ENCODE data around the gene SCAF4.
"Not testable (repeated sequence)": the region's sequence is repeated elsewhere in the genome, so short reads cannot be mapped to it uniquely, and the experiment has no call there.

Gene SCAF4, protein sequence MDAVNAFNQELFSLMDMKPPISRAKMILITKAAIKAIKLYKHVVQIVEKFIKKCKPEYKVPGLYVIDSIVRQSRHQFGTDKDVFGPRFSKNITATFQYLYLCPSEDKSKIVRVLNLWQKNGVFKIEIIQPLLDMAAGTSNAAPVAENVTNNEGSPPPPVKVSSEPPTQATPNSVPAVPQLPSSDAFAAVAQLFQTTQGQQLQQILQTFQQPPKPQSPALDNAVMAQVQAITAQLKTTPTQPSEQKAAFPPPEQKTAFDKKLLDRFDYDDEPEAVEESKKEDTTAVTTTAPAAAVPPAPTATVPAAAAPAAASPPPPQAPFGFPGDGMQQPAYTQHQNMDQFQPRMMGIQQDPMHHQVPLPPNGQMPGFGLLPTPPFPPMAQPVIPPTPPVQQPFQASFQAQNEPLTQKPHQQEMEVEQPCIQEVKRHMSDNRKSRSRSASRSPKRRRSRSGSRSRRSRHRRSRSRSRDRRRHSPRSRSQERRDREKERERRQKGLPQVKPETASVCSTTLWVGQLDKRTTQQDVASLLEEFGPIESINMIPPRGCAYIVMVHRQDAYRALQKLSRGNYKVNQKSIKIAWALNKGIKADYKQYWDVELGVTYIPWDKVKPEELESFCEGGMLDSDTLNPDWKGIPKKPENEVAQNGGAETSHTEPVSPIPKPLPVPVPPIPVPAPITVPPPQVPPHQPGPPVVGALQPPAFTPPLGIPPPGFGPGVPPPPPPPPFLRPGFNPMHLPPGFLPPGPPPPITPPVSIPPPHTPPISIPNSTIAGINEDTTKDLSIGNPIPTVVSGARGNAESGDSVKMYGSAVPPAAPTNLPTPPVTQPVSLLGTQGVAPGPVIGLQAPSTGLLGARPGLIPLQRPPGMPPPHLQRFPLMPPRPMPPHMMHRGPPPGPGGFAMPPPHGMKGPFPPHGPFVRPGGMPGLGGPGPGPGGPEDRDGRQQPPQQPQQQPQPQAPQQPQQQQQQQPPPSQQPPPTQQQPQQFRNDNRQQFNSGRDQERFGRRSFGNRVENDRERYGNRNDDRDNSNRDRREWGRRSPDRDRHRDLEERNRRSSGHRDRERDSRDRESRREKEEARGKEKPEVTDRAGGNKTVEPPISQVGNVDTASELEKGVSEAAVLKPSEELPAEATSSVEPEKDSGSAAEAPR

DNA sequence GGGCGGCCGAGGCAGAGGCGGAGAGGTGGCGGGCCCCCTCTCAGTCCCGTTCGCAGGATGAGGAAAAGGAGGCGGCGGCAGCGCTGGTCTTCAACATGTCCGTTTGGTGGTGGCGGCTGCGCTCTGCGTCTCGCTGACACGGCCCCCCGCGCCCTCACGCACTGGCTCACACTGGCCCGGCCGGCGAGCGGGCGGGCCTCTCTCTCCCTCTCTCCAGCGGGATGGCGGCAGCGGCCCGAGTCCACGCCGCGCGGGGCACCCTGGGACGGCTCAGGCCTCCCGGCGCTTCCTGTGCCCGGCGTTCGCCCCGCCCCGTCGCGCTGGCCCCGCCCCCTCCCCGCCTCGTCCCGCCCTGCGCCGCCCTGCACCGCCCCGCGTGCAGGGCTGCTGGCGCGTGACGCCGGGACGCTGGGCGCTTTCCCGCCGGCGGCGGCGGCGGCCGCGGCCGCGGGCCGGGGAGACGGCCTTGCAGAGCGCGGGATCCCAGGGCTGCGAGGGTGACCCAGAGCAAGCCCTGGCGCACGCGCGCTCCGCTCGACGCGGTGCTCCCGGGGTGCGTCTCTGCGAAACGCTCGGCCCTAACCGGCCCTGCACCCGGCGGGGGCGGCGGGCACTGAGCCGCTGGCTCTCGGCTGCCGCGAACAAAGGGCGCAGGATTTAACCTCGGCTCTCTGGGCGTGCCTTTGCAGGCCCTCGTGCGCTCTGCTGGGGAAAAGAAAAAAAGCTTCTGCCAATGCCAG lies at the start of gene SCAF4:
TSS of gene SCAF4 (minus strand) at position 262 of the 740 bp plus-strand sequence. CDS start 426 bp downstream, outside the sequence.
- H3K4me1 Mint-ChIP-seq (ENCODE audit: low read depth) = peaks cover 9% of the 10 kb centered on the region
- H3K27ac Mint-ChIP-seq = peak within 1 kb of the TSS; percentile 83
- peak within 1 kb of the TSS; percentile 78 for H3K4me3 Mint-ChIP-seq
- no peaks in the 10 kb centered on the region for H3K27me3 Mint-ChIP-seq
- no peaks in the 10 kb centered on the region for H3K9me3 Mint-ChIP-seq (ENCODE audit: low read depth)
- H3K36me3 Mint-ChIP-seq = no peaks in the 10 kb centered on the region

DNA sequence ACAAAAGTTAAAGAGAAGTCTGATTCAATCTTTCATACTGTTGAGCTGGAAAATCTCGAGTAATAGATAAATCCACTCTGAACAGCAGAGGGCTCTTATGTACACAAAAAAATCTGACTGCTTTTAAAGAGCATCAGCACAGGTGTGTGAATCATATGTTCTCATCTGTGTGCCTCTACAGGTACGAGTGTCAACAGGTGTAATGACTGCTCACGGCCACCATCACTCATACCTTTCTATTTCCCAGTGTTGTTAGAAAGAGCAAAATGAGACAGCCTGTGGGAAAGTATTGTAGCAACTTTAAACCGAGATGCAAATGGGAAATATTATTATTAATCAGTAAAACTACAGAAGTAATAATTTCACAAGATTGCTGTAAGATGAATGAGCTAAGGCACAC lies 49.0 kb upstream of the SCAF4 start:
- Mint-ChIP-seq H3K27ac (no peak overlapping the region), H3K4me1 (ENCODE audit: low read depth) (no peaks in the 10 kb centered on the region), H3K27me3 (peaks cover 9% of the 10 kb centered on the region), H3K4me3 (no peak overlapping the region), H3K9me3 (ENCODE audit: low read depth) (no peaks in the 10 kb centered on the region), H3K36me3 (no peaks in the 10 kb centered on the region)

DNA sequence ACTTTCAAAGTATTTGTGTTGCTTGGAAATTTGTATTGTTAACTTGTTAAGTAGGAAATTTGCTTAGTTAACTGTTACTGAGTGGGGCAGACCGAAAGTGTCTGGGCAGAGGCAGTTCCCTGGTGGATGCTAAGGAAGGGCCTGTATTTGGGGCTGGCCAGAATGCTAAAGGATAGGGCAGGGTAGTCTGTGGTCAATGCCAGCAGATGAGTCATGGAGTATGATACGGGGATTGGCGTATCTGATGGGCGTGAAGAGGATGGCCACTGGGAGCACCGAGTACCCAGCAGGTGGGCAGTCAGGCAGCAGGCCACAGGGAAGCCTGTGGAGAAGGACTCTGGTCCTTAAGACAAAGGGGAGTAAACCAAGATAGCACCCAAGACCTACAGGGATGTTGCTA lies 46.6 kb upstream of the SCAF4 start:
- H3K9me3 Mint-ChIP-seq (ENCODE audit: low read depth) = no peaks in the 10 kb centered on the region
- H3K27me3 Mint-ChIP-seq = peaks cover 9% of the 10 kb centered on the region
- H3K4me3 Mint-ChIP-seq = no peak overlapping the region
- no peak overlapping the region for H3K27ac Mint-ChIP-seq
- H3K4me1 Mint-ChIP-seq (ENCODE audit: low read depth) = no peaks in the 10 kb centered on the region
- no peaks in the 10 kb centered on the region for H3K36me3 Mint-ChIP-seq

DNA sequence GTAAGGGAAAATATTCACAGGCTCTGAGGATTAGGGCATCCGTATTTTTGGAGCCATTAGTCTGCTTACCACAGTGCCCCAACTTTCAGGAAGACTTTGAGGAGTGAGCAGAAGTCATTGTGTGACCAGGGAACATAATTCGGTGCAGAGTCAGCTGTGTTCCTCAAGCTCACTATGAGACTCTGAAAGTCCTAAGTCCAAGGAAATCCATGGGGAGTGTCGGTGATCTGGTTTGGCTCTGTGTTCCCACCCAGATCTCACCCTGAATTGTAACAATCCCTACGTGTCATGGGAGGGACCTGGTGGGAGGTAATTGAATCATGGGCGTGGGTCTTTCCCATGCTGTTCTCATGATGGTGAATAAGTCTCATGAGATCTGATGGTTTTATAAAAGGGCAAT lies 45.9 kb upstream of the SCAF4 start:
- H3K27ac Mint-ChIP-seq = no peak overlapping the region

DNA sequence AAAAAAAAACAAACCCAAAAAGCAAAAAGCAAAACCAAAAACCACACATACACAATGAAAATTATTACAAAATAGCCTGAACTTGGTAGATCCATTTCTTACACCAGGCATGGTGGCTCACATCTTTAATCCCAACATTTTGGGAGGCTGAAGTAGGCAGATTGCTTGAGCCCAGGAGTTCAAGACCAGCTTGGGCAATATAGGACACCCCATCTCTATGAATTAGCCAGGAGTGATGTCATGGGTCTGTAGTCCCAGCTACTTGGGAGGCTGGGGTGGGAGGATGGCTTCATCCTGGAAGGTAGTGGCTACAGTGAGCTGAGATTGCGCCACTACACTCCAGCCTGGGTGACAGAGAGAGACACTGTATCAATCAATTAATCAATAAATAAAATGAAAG lies 42.1 kb upstream of the SCAF4 start:
- no peak overlapping the region for H3K27ac Mint-ChIP-seq
- no peaks in the 10 kb centered on the region for H3K27me3 Mint-ChIP-seq
- H3K4me3 Mint-ChIP-seq = no peak overlapping the region
- H3K9me3 Mint-ChIP-seq (ENCODE audit: low read depth) = no peaks in the 10 kb centered on the region
- no peaks in the 10 kb centered on the region for H3K4me1 Mint-ChIP-seq (ENCODE audit: low read depth)
- H3K36me3 Mint-ChIP-seq = no peaks in the 10 kb centered on the region

More for the DNA sequence above, 45.9 kb upstream of the SCAF4 start:
- H3K4me1 Mint-ChIP-seq (ENCODE audit: low read depth) = no peaks in the 10 kb centered on the region
- no peak overlapping the region for H3K4me3 Mint-ChIP-seq
- peaks cover 6% of the 10 kb centered on the region for H3K27me3 Mint-ChIP-seq
- no peaks in the 10 kb centered on the region for H3K36me3 Mint-ChIP-seq
- no peaks in the 10 kb centered on the region for H3K9me3 Mint-ChIP-seq (ENCODE audit: low read depth)

DNA sequence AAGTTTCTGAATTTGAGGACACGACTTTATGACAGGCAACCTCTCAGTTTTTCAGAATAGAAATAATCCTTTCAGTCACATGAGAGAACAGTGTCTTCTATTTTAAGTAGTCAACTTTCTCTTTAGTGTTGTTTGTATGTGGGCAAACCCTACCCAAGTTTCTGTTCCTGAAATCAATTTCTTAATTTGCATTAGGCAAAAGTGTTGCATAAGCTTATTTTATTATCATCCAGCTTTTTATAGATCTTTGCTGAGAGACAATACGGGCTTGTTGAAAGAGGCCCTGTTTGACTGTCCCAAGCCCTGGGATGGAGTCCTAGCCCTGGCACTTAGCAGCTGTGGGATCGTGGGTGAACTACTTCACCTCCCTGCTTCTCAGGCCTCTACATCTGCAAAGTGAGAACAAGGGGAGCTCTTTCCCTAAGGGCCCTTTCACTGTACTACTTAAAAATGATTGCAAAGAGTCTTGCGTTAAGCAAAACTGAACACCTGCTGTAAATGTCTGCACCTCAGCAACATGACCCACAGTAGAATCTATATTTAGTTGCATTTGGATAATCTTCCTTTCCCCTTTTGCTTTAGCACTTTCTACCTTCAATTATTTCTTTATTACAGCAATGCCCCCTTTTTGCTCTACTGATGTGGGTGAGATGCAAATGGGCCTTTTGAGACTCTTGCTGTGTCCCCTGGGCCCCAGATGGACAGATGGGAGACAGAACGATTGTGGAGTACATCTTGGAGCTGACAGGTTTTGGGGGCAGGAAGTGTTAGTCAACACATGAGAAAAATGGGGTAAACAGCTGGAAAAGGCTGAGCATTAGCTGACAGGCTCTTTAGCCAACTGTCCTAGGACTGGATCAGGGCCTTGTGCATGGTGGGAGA lies 41.0 kb upstream of the SCAF4 start:
- Mint-ChIP-seq H3K27me3 (no peaks in the 10 kb centered on the region), H3K9me3 (ENCODE audit: low read depth) (peaks cover 3% of the 10 kb centered on the region), H3K4me1 (ENCODE audit: low read depth) (no peaks in the 10 kb centered on the region), H3K4me3 (no peak overlapping the region), H3K36me3 (no peaks in the 10 kb centered on the region), H3K27ac (no peak overlapping the region)

DNA sequence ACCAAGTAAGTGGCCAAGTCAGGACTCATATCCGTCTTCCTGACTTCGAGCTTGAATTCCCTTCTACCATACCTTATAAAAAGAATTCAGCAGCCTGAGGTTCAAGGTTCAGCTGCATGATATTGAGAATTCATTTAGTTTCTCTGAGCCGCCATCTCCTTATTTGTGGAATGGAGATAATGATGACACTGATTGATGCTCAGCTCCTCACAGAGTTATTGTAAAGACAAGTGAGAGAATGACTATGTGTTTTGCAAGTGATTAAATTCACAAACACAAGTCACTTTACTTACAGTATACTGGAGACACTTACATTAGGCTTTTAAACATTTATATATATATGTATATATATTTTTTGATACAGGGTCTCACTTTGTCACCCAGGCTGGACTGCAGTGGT lies 39.8 kb upstream of the SCAF4 start:
- Mint-ChIP-seq H3K27ac (no peak overlapping the region), H3K9me3 (ENCODE audit: low read depth) (peaks cover 3% of the 10 kb centered on the region), H3K4me3 (no peak overlapping the region), H3K36me3 (no peaks in the 10 kb centered on the region), H3K4me1 (ENCODE audit: low read depth) (no peaks in the 10 kb centered on the region), H3K27me3 (no peaks in the 10 kb centered on the region)

DNA sequence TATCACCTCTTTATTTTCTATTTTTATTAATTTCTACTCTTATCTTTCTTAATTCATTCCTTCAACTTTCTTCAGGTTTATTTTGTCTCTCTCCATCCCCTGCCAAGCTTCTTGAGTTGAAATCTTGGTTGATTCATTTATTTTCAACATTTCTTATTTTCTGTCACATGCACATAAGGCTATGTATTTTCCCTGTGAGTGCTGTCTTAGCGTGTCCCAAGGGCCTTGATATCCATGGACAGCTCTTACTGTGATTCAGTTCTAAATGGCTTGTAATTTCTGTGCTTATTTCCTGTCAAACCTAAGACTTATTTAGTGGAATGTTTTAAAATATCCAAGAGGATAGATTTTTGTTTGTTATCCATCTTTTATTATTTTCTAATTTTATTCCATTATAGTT lies 36.8 kb upstream of the SCAF4 start:
- H3K36me3 Mint-ChIP-seq = no peaks in the 10 kb centered on the region
- no peaks in the 10 kb centered on the region for H3K27me3 Mint-ChIP-seq
- H3K4me1 Mint-ChIP-seq (ENCODE audit: low read depth) = no peaks in the 10 kb centered on the region
- peaks cover 3% of the 10 kb centered on the region for H3K9me3 Mint-ChIP-seq (ENCODE audit: low read depth)
- H3K4me3 Mint-ChIP-seq = no peak overlapping the region
- H3K27ac Mint-ChIP-seq = no peak overlapping the region

DNA sequence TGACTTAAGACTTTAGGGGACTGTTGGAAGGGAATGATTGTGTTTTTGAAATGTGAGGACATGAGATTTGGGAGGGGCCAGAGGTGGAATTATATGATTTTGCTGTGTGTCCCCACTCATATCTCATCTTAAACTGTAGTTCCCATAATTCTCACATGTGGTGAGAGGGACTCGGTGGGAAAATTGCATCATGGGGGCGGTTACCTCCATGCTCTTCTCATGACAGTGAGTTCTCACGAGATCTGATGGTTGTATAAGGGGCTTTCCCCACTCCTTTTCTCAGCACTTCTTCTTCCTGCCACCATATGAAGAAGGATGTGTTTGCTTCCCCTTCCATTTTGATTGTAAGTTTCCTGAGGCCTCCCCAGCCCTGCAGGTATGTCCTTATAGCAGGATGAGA lies 35.0 kb upstream of the SCAF4 start:
- H3K27ac Mint-ChIP-seq = no peak overlapping the region
- H3K27me3 Mint-ChIP-seq = peaks cover 3% of the 10 kb centered on the region
- peaks cover 3% of the 10 kb centered on the region for H3K9me3 Mint-ChIP-seq (ENCODE audit: low read depth)
- no peak overlapping the region for H3K4me3 Mint-ChIP-seq
- H3K36me3 Mint-ChIP-seq = no peaks in the 10 kb centered on the region
- H3K4me1 Mint-ChIP-seq (ENCODE audit: low read depth) = no peaks in the 10 kb centered on the region

DNA sequence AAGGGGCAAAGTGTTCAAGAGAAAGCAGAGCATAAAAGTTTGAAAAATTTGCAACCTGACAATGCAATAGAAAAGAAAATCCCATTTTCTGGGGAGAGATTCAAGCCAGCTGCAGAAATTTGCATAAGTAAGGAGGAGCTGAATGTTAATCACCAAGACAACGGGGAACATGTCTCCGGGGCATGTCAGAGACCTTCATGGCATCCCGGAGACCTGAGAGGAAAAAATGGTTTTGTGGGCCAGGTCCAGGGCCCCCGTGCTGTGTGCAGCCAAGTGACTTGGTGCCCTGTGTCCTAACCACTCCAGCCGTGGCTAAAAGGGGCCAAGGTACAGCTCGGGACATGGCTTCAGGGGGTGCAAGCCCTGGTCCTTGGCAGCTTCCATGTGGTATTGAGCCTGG lies 33.9 kb upstream of the SCAF4 start:
- H3K27me3 Mint-ChIP-seq; H3K4me1 Mint-ChIP-seq (ENCODE audit: low read depth); H3K27ac Mint-ChIP-seq; H3K4me3 Mint-ChIP-seq; H3K36me3 Mint-ChIP-seq; H3K9me3 Mint-ChIP-seq (ENCODE audit: low read depth): not testable (repeated sequence)

DNA sequence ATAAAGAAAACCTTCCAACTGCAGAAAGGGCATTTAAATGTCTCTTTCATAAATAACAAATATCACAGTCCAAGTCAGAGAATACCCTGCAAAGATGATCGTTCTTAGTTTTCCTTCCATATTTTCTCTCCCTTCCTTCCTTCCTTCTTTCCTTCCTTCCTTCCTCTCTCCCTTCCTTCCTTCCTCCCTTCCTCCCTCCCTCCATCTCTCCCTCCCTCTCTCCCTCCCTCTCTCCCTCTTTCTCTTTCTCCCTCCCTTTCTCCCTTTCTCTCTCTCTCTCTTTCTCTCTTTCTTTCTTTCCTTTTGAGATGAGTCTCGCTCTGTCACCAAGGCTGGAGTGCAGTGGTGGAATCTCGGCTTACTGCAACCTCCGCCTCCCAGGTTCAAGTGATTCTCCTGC lies 29.0 kb upstream of the SCAF4 start:
- H3K27me3 Mint-ChIP-seq = peaks cover 4% of the 10 kb centered on the region
- H3K9me3 Mint-ChIP-seq (ENCODE audit: low read depth) = no peaks in the 10 kb centered on the region
- no peak overlapping the region for H3K27ac Mint-ChIP-seq
- no peak overlapping the region for H3K4me3 Mint-ChIP-seq
- no peaks in the 10 kb centered on the region for H3K4me1 Mint-ChIP-seq (ENCODE audit: low read depth)
- H3K36me3 Mint-ChIP-seq = no peaks in the 10 kb centered on the region

DNA sequence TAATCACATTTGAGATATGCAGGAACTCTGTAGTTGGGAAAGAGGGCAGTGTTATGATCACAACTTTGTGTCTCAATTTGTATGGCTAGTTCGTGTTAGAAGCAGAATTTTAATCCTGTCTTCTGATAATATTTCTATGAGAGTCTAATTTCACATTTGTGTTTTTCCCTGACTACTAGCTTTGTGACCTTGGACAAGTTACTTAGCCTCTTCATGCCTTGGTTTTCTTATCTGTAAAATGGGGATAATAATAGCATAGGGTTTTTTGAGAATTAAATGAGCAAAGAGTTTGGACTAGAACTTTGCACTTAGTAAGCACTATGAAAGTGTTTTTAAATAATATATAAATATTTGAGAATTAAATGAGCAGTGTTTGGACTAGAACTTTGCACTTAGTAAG lies 24.9 kb upstream of the SCAF4 start:
- no peak overlapping the region for H3K4me3 Mint-ChIP-seq
- no peak overlapping the region for H3K27ac Mint-ChIP-seq
- H3K4me1 Mint-ChIP-seq (ENCODE audit: low read depth) = no peaks in the 10 kb centered on the region
- H3K9me3 Mint-ChIP-seq (ENCODE audit: low read depth) = no peaks in the 10 kb centered on the region
- no peaks in the 10 kb centered on the region for H3K36me3 Mint-ChIP-seq
- H3K27me3 Mint-ChIP-seq = peaks cover 2% of the 10 kb centered on the region

DNA sequence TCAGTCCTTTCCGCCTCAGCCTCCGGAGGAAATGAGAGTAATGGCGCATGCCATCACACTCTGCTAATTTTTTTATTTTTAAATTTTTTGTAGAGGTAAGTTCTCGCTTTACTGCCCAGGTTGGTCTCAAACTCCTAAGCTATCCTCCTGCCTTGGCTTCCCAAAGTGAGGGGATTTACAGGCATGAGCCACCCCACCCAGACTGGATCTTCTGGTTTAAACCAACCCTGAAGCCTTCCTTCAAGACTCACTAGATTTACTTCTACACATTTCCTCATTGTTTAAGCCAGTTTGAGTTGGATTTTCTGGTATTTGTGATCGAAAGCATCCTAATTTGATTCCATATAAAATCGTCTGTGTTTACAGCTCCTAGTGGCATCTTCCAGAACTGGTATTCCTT lies 23.1 kb upstream of the SCAF4 start:
- no peak overlapping the region for H3K27ac Mint-ChIP-seq
- H3K27me3 Mint-ChIP-seq = no peaks in the 10 kb centered on the region
- no peaks in the 10 kb centered on the region for H3K9me3 Mint-ChIP-seq (ENCODE audit: low read depth)
- H3K4me3 Mint-ChIP-seq = no peak overlapping the region
- H3K4me1 Mint-ChIP-seq (ENCODE audit: low read depth) = no peaks in the 10 kb centered on the region
- no peaks in the 10 kb centered on the region for H3K36me3 Mint-ChIP-seq

DNA sequence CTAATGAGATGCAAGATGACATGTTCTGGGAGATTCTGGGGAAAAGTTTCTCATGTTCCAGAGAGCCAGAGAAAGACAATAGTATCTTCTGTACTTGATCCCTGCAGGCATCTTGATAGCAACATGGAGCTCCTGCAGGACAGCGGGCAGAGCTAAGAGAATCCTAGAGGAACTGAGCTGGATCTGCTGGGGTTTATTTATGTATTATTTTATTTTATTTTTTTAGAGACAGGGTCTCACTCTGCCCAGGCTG lies 22.7 kb upstream of the SCAF4 start:
- Mint-ChIP-seq H3K36me3 (no peaks in the 10 kb centered on the region), H3K4me1 (ENCODE audit: low read depth) (no peaks in the 10 kb centered on the region), H3K4me3 (no peak overlapping the region), H3K9me3 (ENCODE audit: low read depth) (no peaks in the 10 kb centered on the region), H3K27ac (no peak overlapping the region), H3K27me3 (no peaks in the 10 kb centered on the region)

Data from activated naive CD8-positive, alpha-beta T cell (primary cell).